WTC11 (cell line): Measurements from ENCODE around the gene SCAF4. TPM values are rescaled to one million over a fixed set of nuclear protein-coding genes. Genes with fewer than 3 reads are reported as not detected.

Source experiments
- ATAC-seq: fragments of 200-7000 bp; cut with Tn5 transposase; 2 replicates; pipeline ENCODE4 v1.10.0; 2021; ENCODE audit warnings: mild to moderate bottlenecking, moderate library complexity
- CTCF ChIA-PET: fragments of 300-600 bp; sonication (Branson Sonifier 250); formaldehyde crosslinking; loops from one replicate; lab custom pipeline; 2021; ENCODE audit warnings: antibody characterized with exemption; lab: Charles Lee
- POLR2A ChIA-PET: fragments of 350-600 bp; sonication (Branson Sonifier 250); formaldehyde crosslinking; loops from one replicate; lab custom pipeline; 2021; ENCODE audit warnings: antibody characterized with exemption; lab: Charles Lee
- DNase-seq: peaks from one replicate; pipeline ENCODE4 v3.0.0; 2021; ENCODE audit warnings: low spot score
- H3K27ac Mint-ChIP-seq: 2 replicates; pipeline ENCODE4 v1.8.0; 2021; ENCODE audit warnings: mixed read lengths
- H3K27me3 Mint-ChIP-seq: 2 replicates; pipeline ENCODE4 v1.8.0; 2021; ENCODE audit warnings: low read depth, mild to moderate bottlenecking, moderate library complexity, mixed read lengths
- H3K36me3 Mint-ChIP-seq: 2 replicates; pipeline ENCODE4 v1.8.0; 2021; ENCODE audit warnings: mixed read lengths
- H3K4me1 Mint-ChIP-seq: 2 replicates; pipeline ENCODE4 v1.8.0; 2022; ENCODE audit warnings: mixed read lengths
- H3K4me3 Mint-ChIP-seq: 2 replicates; pipeline ENCODE4 v1.8.0; 2021; ENCODE audit warnings: mild to moderate bottlenecking, moderate library complexity, mixed read lengths
- H3K9me3 Mint-ChIP-seq: 2 replicates; pipeline ENCODE4 v1.8.0; 2021; ENCODE audit warnings: mixed read lengths
- ATF2 ChIP-seq: sonication (generic); formaldehyde crosslinking; IDR thresholded peaks from 2 replicates; pipeline ENCODE4 v1.8.1; 2022; ENCODE audit warnings: low read depth, missing genetic modification reagents, borderline replicate concordance
- CREB1 ChIP-seq: sonication (generic); formaldehyde crosslinking; IDR thresholded peaks from 2 replicates; pipeline ENCODE4 v1.8.0; 2023; ENCODE audit warnings: mild to moderate bottlenecking, missing genetic modification reagents
- FOXP1 ChIP-seq: sonication (generic); formaldehyde crosslinking; IDR thresholded peaks from 2 replicates; pipeline ENCODE4 v1.8.0; 2022; ENCODE audit warnings: missing genetic modification reagents, mild to moderate bottlenecking, moderate library complexity, borderline replicate concordance
- GABPB1 ChIP-seq: sonication (generic); formaldehyde crosslinking; IDR thresholded peaks from 2 replicates; pipeline ENCODE4 v1.8.1; 2023; ENCODE audit warnings: mild to moderate bottlenecking, missing genetic modification reagents
- HMGA2 ChIP-seq: fragments of 250-450 bp; sonication (Bioruptor Pico); IDR thresholded peaks from 2 replicates; pipeline ENCODE4 v1.4.0; 2021; ENCODE audit warnings: mild to moderate bottlenecking, moderate library complexity
- IRF1 ChIP-seq: sonication (generic); formaldehyde crosslinking; IDR thresholded peaks from 2 replicates; pipeline ENCODE4 v1.8.0; 2023; ENCODE audit warnings: missing genetic modification reagents
- KAT7 ChIP-seq: sonication (generic); formaldehyde crosslinking; IDR thresholded peaks from 2 replicates; pipeline ENCODE4 v1.8.1; 2023; ENCODE audit warnings: missing genetic modification reagents, mild to moderate bottlenecking, borderline replicate concordance
- MXD4 ChIP-seq: fragments of 250-450 bp; sonication (Bioruptor Pico); IDR thresholded peaks from 2 replicates; pipeline ENCODE4 v1.8.0; 2021; ENCODE audit warnings: mild to moderate bottlenecking, moderate library complexity, borderline replicate concordance
- NFE2L1 ChIP-seq: sonication (generic); formaldehyde crosslinking; IDR thresholded peaks from 2 replicates; pipeline ENCODE4 v1.8.1; 2023; ENCODE audit warnings: missing genetic modification reagents
- NFYB ChIP-seq: sonication (generic); formaldehyde crosslinking; conservative IDR thresholded peaks from 2 replicates; pipeline ENCODE4 v1.8.0; 2022; ENCODE audit warnings: low read depth, missing genetic modification reagents
- PRDM15 ChIP-seq: sonication (generic); formaldehyde crosslinking; IDR thresholded peaks from 2 replicates; pipeline ENCODE4 v1.8.0; 2022; ENCODE audit warnings: missing genetic modification reagents
- TCF7 ChIP-seq: sonication (generic); formaldehyde crosslinking; IDR thresholded peaks from 2 replicates; pipeline ENCODE4 v1.8.0; 2022; ENCODE audit warnings: mild to moderate bottlenecking, low read depth, missing genetic modification reagents, moderate library complexity
- TEAD4 ChIP-seq: sonication (generic); formaldehyde crosslinking; IDR thresholded peaks from 2 replicates; pipeline ENCODE4 v1.8.0; 2022; ENCODE audit warnings: mild to moderate bottlenecking, missing genetic modification reagents
- ZNF219 ChIP-seq: sonication (generic); formaldehyde crosslinking; IDR thresholded peaks from 2 replicates; pipeline ENCODE4 v1.8.0; 2023; ENCODE audit warnings: missing genetic modification reagents, mild to moderate bottlenecking, borderline replicate concordance
- ZNF317 ChIP-seq: sonication (generic); formaldehyde crosslinking; IDR thresholded peaks from 2 replicates; pipeline ENCODE4 v1.8.1; 2023; ENCODE audit warnings: low read depth, mild to moderate bottlenecking, moderate library complexity, missing genetic modification reagents, borderline replicate concordance
- ZNF423 ChIP-seq: fragments of 250-450 bp; sonication (Bioruptor Pico); IDR thresholded peaks from 2 replicates; pipeline ENCODE4 v2.1.2; 2022; ENCODE audit warnings: mild to moderate bottlenecking, moderate library complexity
- ZNF425 ChIP-seq: fragments of 250-450 bp; sonication (Bioruptor Pico); conservative IDR thresholded peaks from 2 replicates; pipeline ENCODE4 v1.9.0; 2021; ENCODE audit warnings: mild to moderate bottlenecking
- total RNA-seq: library from RNA; stranded (reverse); gene quantifications from 3 replicates; pipeline ENCODE4 v1.2.3, GENCODE V29; 2021

The SCAF4 gene
- total RNA-seq, 1 experiment from 2014 or later, result 54.0 TPM

- H3K36me3 Mint-ChIP-seq, result peaks cover 67% of the 10 kb centered on the region
Observed at GRCh38 chr21:31700040-31700439, 31.9 kb downstream of the SCAF4 start.

GRCh38 chr21:31698461-31698860, 33.5 kb downstream of the SCAF4 start:
- peaks cover 77% of the 10 kb centered on the region for H3K36me3 Mint-ChIP-seq
- H3K4me3 Mint-ChIP-seq, result no peak overlapping the region
- no peak for DNase-seq
- CTCF ChIA-PET, result no interaction called here
- TF ChIP-seq MXD4 (CRISPR knock-in tag), result no peak
- no peak overlapping the region for H3K27ac Mint-ChIP-seq
- H3K27me3 Mint-ChIP-seq, result no peaks in the 10 kb centered on the region
- no peak for ATAC-seq
- H3K9me3 Mint-ChIP-seq, result no peaks in the 10 kb centered on the region
- no peaks in the 10 kb centered on the region for H3K4me1 Mint-ChIP-seq
- POLR2A ChIA-PET, result no interaction called here

More at GRCh38 chr21:31700040-31700439, 31.9 kb downstream of the SCAF4 start:
- no peaks in the 10 kb centered on the region for H3K9me3 Mint-ChIP-seq
- POLR2A ChIA-PET, result no interaction called here
- H3K27me3 Mint-ChIP-seq, result no peaks in the 10 kb centered on the region
- CTCF ChIA-PET, result no interaction called here
- no peak overlapping the region; the same call in 1 of the 2 replicates for H3K27ac Mint-ChIP-seq
- H3K4me1 Mint-ChIP-seq, result no peaks in the 10 kb centered on the region
- no peak overlapping the region for H3K4me3 Mint-ChIP-seq
- ATAC-seq (no peak), DNase-seq (no peak)
- TF ChIP-seq TCF7 (CRISPR knock-in tag) (no peak), IRF1 (no peak), HMGA2 (CRISPR knock-in tag) (peak; percentile 92), NFYB (CRISPR knock-in tag) (no peak)

GRCh38 chr21:31696424-31696823, 35.5 kb downstream of the SCAF4 start:
- Mint-ChIP-seq H3K4me1 (no peaks in the 10 kb centered on the region), H3K27me3 (no peaks in the 10 kb centered on the region), H3K9me3 (no peaks in the 10 kb centered on the region), H3K36me3 (peaks cover 73% of the 10 kb centered on the region), H3K4me3 (no peak overlapping the region), H3K27ac (no peak overlapping the region)
- ChIA-PET CTCF (interaction anchor here (0.9 kb wide), 1 partner anchor 10 kb away, joined by 3 read pairs; no protein-coding TSS in a partner anchor), POLR2A (no interaction called here)
- TF ChIP-seq TEAD4 (CRISPR knock-in tag) (no peak), ZNF425 (no peak), ZNF317 (no peak), HMGA2 (CRISPR knock-in tag) (no peak), ZNF219 (CRISPR knock-in tag) (no peak), FOXP1 (CRISPR knock-in tag) (no peak), MXD4 (CRISPR knock-in tag) (no peak), ATF2 (CRISPR knock-in tag) (no peak), GABPB1 (CRISPR knock-in tag) (no peak), PRDM15 (CRISPR knock-in tag) (no peak), NFE2L1 (CRISPR knock-in tag) (no peak), KAT7 (CRISPR knock-in tag) (no peak), CREB1 (CRISPR knock-in tag) (no peak), ZNF423 (CRISPR knock-in tag) (no peak)
- ATAC-seq (no peak), DNase-seq (no peak)
